ENCODE data around the gene TMEM255B.

- TF ChIP-seq, protein P1, sequence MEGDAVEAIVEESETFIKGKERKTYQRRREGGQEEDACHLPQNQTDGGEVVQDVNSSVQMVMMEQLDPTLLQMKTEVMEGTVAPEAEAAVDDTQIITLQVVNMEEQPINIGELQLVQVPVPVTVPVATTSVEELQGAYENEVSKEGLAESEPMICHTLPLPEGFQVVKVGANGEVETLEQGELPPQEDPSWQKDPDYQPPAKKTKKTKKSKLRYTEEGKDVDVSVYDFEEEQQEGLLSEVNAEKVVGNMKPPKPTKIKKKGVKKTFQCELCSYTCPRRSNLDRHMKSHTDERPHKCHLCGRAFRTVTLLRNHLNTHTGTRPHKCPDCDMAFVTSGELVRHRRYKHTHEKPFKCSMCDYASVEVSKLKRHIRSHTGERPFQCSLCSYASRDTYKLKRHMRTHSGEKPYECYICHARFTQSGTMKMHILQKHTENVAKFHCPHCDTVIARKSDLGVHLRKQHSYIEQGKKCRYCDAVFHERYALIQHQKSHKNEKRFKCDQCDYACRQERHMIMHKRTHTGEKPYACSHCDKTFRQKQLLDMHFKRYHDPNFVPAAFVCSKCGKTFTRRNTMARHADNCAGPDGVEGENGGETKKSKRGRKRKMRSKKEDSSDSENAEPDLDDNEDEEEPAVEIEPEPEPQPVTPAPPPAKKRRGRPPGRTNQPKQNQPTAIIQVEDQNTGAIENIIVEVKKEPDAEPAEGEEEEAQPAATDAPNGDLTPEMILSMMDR (IDR thresholded peaks at IDR 0.05; ENCODE audit: extremely low read depth in 1 of 2, insufficient read depth in 1 of 2, low read depth in 1 of 2, low read length in 2 of 2): no peak
- TF ChIP-seq EZH2 (IDR thresholded peaks at IDR 0.05; ENCODE audit: borderline replicate concordance, low read depth, low read length, severe bottlenecking) (no peak), POLR2A (IDR thresholded peaks at IDR 0.05; ENCODE audit: low read depth, low read length) (no peak), POLR2AphosphoS5 (IDR thresholded peaks at IDR 0.05; ENCODE audit: insufficient read depth, low read depth, low read length) (no peak), GATA2 (IDR thresholded peaks at IDR 0.05; ENCODE audit: insufficient read depth, insufficient read length, low read depth, low read length) (no peak), MAX (IDR thresholded peaks at IDR 0.05; ENCODE audit: insufficient read depth, insufficient read length) (no peak), MYC (IDR thresholded peaks at IDR 0.05; ENCODE audit: low read depth, low read length) (no peak)
Observed at GRCh38 chr13:113767366-113767765, 8.3 kb downstream of the TMEM255B start.
